GM21360 (cell line): Measurements from ENCODE around the gene PGA3.
"Not testable (repeated sequence)": the region's sequence is repeated elsewhere in the genome, so short reads cannot be mapped to it uniquely, and the experiment has no call there.

Source experiments
- ATAC-seq: cut with Tn5 transposase; IDR thresholded peaks from one replicate; pipeline ENCODE4 v1.9.1; 2021; ENCODE audit warnings: mild to moderate bottlenecking, moderate library complexity; ENCODE audit not compliant: unreplicated experiment

The PGA3 gene

GRCh38 chr11:61202950-61203746 is at the start of gene PGA3:
TSS of gene PGA3 (plus strand) at chr11:61203515. CDS start at chr11:61203565, 50 bp downstream.
- not testable (repeated sequence) for ATAC-seq

DNA sequence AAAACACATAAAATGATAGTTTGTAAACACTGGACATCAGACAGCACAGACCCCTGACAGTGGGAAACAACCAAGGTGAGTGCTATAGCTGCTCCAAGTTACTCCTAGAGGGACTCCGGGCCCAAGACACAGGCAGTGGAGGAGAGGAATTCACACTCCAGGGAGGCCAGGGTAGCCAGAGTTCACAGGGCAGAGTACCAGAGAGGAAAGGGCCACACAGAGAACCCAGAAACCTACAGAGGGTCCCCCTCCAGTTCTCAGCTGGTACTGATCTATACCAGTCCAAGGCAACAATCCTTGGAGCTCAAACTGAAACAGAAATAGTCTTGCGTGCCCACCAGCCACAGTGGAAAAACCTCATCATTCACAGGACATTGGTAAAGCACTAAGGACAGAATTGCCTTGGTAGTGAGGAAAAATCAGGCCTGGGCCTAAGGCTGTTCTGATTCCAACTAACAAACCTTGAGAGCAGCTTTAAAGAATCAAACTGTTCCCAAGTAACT is 49.7 kb upstream of the PGA3 start:
- no peak for ATAC-seq

DNA sequence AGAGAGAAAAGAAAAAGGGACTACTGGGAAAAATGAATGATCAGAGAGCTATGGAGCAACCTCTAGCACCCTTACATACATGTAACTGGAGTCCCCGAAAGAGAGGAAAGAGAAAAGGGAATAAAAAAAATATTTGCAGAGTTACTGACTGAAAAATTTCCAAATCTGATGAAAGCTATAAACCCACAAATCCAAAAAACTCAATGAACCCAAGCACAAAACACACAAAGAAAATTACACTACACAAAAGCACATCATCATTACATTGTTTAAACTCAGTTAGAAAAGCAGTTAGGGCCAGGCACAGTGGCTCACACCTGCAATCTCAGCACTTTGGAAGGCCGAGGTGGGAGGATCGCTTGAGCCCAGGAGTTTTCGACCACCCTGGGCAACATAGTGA is 48.8 kb upstream of the PGA3 start:
- ATAC-seq, result no peak

- ATAC-seq, result no peak
Measured at GRCh38 chr11:61155312-61155711, 48.0 kb upstream of the PGA3 start.

DNA sequence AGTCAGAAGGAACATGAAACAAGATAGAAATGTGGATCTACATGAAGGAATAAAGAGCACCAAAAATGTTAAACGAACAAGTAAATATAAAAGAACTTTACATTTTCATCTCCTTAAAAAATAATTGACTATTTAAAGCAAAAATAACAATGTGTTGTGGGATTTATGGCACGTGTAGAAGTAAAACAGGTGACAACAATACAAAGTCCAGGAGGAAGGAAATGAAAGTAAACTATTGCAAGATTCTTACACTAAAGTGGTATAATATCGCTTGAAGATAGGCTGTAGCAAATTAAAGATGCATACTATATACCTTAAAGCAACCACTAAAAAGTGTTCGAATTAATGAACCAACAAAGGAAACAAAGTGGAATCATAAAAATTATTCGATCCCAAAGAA is 47.6 kb upstream of the PGA3 start:
- ATAC-seq, result no peak

- no peak for ATAC-seq
Measured at GRCh38 chr11:61157743-61158142, 45.6 kb upstream of the PGA3 start.

DNA sequence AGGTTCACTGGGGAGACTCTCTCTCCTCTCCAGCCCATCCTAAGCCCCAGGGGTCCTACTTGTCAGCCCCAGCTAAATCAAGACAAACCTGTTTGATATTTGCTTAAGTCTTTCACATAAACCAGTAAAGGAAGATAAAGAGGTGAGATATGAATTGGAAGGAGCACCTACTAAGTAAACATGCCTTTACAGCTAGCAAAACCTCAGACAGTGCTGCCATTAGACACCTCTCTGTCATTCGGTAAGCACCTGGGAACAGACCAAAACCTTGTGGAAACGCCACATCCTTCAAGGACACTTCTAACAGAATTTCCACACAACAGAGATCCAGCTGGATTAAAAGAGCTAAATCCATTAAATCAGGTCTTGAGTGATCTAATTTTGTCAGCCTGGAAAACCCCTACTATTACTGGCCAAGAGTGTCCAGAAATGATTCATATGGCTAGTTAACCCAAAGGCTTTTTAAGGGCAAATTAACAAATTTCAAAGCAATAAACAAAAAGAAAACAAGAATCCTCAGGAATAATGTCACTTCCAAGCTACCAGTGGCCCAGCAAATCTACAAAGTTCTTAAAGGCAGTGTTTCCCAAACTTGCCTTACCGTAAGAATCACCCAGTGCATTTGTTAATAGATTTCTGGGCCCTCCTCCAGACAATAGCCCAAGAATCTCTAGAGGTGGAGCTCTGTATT is 44.5 kb upstream of the PGA3 start:
- ATAC-seq, result no peak

GRCh38 chr11:61160487-61161189 is 42.7 kb upstream of the PGA3 start:
- ATAC-seq, result no peak

DNA sequence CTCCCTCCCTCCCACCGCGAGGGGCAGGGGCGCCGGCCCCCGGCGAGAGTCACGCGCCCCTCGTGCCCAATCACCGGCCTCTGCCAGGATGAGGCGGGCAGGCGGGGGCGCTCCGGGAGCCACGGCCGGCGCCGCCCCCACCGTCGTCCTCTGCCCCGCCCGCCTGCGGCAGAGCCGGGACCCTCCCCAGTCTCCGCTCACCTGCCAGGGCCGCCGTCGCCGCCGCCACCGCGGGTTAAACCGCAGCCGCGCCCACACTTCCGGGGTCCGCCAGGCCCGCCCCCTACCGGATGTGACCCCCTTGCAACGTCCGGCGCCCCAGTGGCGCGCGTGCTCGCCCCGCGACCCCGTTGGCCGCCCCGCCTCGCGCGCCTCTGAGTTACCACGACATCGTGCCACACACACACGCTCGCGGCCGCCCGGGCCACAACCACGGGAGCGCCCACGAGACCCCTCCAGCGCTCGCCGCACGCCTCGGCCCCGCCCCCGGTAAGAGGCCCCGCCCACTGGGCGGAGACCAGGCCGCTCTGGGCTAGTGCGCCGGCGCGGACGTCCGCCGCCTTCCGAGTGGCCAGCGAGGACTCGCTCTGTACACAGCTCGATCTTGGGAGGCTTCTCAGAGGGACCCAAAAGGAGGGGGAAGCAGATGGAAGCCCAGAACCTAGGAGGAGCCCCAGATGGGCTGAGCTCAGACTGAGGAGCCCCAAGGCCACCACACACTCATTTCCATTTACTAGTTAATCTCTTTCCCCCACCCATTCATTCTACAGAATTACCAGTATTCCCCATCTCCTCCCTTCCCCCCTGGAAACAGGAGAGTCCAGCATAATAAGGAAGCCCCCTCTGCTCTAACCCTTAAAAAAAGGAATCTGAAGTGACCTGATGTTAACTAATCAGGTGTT is 41.9 kb upstream of the PGA3 start, which contains the start of gene VPS37C:
Gene VPS37C (minus strand): TSS at position 237 of the 902 bp plus-strand sequence. CDS start 22,597 bp downstream, outside the sequence.
- peak; percentile 71 for ATAC-seq

GRCh38 chr11:61162092-61162941 is 41.0 kb upstream of the PGA3 start:
- no peak for ATAC-seq

- ATAC-seq, result no peak
Measured at GRCh38 chr11:61163021-61163420, 40.3 kb upstream of the PGA3 start.

DNA sequence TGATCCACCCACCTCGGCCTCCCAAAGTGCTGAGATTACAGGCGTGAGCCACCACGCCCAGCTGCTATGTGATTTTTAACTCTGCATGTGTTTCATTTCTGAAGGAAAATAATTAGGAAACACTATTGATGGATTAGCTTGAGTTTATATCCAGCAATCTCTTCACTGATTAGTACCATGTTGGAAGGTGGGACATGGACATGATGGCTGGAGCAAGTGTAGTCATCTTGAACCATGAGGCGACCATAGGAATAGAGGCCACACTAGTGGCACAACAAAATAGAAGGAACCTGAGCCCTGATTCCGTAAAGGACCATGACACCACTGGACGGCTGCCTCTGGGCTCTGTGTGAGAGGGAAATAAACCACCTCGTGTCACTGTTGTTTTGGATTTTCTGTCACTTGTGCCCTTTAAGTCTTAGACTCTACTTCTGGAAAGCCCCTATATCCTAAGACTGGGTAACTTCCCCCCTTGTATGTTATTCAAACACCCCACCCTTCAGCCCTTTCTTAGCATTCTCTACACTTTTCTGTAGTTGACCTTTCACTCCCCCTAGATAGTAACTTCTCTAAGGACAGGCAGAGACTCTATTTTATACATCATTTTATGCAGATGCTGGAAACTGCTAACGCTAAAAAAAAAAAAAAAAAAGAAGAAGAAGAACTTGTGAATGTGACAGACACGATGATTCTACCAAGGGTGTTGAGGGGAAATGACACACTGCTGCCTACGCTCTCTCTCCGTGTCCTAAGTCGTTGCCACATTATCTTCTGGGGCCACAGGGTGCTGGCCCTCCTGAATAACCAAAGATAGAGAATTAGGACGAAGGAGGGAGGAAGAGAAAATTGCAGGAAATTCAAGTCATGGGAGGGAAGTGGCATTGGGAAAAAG is 39.4 kb upstream of the PGA3 start:
- no peak for ATAC-seq

GRCh38 chr11:61164606-61165424 is 38.5 kb upstream of the PGA3 start:
- no peak for ATAC-seq

DNA sequence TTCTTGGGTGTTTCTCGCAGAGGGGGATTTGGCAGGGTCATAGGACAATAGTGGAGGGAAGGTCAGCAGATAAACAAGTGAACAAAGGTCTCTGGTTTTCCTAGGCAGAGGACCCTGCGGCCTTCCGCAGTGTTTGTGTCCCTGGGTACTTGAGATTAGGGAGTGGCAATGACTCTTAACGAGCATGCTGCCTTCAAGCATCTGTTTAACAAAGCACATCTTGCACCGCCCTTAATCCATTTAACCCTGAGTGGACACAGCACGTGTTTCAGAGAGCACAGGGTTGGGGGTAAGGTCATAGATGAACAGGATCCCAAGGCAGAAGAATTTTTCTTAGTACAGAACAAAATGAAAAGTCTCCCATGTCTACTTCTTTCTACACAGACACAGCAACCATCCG is 37.5 kb upstream of the PGA3 start:
- not testable (repeated sequence) for ATAC-seq

GRCh38 chr11:61166331-61166730 is 37.0 kb upstream of the PGA3 start:
- ATAC-seq, result not testable (repeated sequence)

DNA sequence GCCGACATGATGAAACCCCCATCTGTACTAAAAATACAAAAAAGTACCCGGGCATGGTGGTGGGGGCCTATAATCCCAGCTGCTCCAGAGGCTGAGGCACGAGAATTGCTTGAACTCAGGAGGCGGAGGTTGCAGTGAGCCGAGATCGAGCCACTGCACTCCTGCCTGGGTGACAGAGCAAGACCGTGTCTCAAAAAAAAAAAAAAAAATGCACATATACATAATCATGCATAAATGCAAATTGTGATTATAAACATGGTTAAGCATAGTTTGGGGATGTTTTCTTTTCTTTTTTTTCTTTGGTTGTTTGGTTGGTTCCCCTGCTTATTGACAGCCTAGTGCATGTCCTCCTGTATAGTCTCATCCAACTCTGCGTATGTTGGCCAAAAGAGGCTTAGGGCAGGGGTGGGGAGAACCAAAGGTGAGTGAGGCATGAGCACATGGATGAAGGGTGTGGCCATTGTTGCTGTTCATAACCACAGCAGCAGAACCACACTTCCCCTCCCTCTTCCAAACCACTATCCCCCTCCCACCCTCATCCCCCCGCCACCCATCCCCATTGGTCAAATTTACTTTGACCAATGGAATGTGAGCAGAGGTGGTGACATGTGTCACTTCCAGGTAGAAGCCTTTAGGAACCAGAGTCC is 35.1 kb upstream of the PGA3 start:
- ATAC-seq, result no peak

DNA sequence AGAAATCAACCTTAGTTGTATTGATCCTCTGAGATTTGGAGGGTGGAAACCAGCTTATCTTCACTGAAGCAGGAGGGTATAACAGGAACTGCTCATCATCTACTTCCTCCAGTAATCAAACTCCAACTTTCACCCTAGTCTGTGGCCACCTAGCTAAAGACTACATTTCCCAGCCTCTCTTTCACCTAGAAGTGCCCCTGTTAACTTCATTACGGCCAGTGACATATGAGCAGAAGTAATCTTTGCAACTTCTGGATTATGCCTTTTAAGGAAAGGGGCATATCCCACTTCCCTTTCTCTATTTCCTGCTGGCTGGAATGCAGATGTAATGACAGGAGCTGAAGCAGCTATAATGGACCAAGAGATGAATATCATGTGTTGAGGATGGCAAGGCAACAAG is 34.5 kb upstream of the PGA3 start:
- ATAC-seq, result no peak
